Body of pancreas (tissue), 4 donors: Measurements from ENCODE around the gene MYL7. TPM values are rescaled to one million over a fixed set of nuclear protein-coding genes. Genes with fewer than 3 reads are reported as not detected.

Experiments used
- ATAC-seq: fragments of 150-250 bp; one replicate; pipeline ENCODE4 v1.9.1; 2016
- DNase-seq, 4 donors: peaks; one replicate each; pipeline ENCODE4 v3.0.0-alpha.2; 2019
- H3K27ac ChIP-seq, 4 donors: fragments of 200-600 bp; sonication (generic); 1 replicate in 3 of 4; 2 replicates in 1 of 4; pipeline versions ENCODE4 v1.5.1 to v1.6.1; 2016 to 2019; ENCODE audit warnings: mild to moderate bottlenecking in 1 of 4, mixed read lengths in 1 of 4, moderate library complexity in 1 of 4
- H3K27me3 ChIP-seq, 2 donors: fragments of 200-600 bp; sonication (generic); one replicate each; pipeline ENCODE4 v1.6.0; 2016; ENCODE audit warnings: mild to moderate bottlenecking in 1 of 2
- H3K36me3 ChIP-seq, 2 donors: fragments of 200-600 bp; sonication (generic); replicated peaks in 1 of 2; 2 replicates each; pipeline ENCODE4 v1.5.1; 2016; ENCODE audit warnings: low read depth in 2 of 2; ENCODE audit not compliant: insufficient read depth in 1 of 2
- H3K4me1 ChIP-seq: fragments of 200-600 bp; sonication (generic); one replicate; pipeline ENCODE4 v1.6.0; 2016
- H3K4me3 ChIP-seq, 2 donors: fragments of 200-600 bp; sonication (generic); 1 replicate in 1 of 2; 2 replicates in 1 of 2; pipeline ENCODE4 v1.5.1; 2016 to 2019
- H3K9me3 ChIP-seq, 3 donors: fragments of 200-600 bp; sonication (generic); 1 replicate in 2 of 3; 2 replicates in 1 of 3; pipeline ENCODE4 v1.5.1; 2016
- CTCF ChIP-seq, 7 experiments: fragments of 450-650 bp in 4 of 7; fragments of 200-600 bp in 3 of 7; sonication (generic) in 3 of 7; IDR thresholded peaks; one replicate each; pipeline ENCODE4 v1.5.1; 2016 to 2019; ENCODE audit warnings: antibody characterized with exemption in 7 of 7
- POLR2A ChIP-seq, 3 donors: fragments of 450-650 bp; IDR thresholded peaks; one replicate each; pipeline ENCODE4 v1.6.1; 2016; ENCODE audit warnings: antibody characterized with exemption in 3 of 3, mild to moderate bottlenecking in 2 of 3
- WGBS, 2 donors: methylation state at CpG; one replicate each; pipeline ENCODE4 v1.1.5; 2017; 5-methylcytosine and 5-hydroxymethylcytosine counted together
- intact Hi-C: fragments of 100-400 bp; cut with DNase I; formaldehyde crosslinking; loops from one replicate; pipeline ENCODE4 v1.15.1; 2023
- total RNA-seq, 2 donors: library from RNA; depleted of rRNA; stranded (reverse); fragments of >200 nt; gene quantifications; one replicate each; pipeline ENCODE4 v1.1.0, GENCODE V29; 2016

Gene MYL7
- total RNA-seq, 2 donors from 2014 or later, result not detected

GRCh38 chr7:44116789-44117666, 24.1 kb downstream of the MYL7 start:
- no peak for TF ChIP-seq POLR2A (IDR thresholded peaks at IDR 0.05)
- TF ChIP-seq CTCF (IDR thresholded peaks at IDR 0.05), result no peak
- no peaks in the 10 kb centered on the region for H3K27me3 ChIP-seq
- peaks cover 39% of the 10 kb centered on the region for H3K4me1 ChIP-seq
- 89 to 93% methylated on average over 8 to 21 of the region's 25 CpGs for WGBS, 2 donors
- no peaks in the 10 kb centered on the region for H3K9me3 ChIP-seq
- H3K36me3 ChIP-seq, result no peaks in the 10 kb centered on the region
- no peak for DNase-seq
- intact Hi-C loops, result no loop called here
- no peak overlapping the region for H3K4me3 ChIP-seq
- ATAC-seq, result no peak
- no peak overlapping the region for H3K27ac ChIP-seq

GRCh38 chr7:44116087-44116788, 24.9 kb downstream of the MYL7 start:
- DNase-seq (no peak), ATAC-seq (no peak)
- H3K4me1 ChIP-seq, result peaks cover 33% of the 10 kb centered on the region
- no peak for TF ChIP-seq CTCF (IDR thresholded peaks at IDR 0.05)
- no peak for TF ChIP-seq POLR2A (IDR thresholded peaks at IDR 0.05)
- H3K27me3 ChIP-seq, result no peaks in the 10 kb centered on the region
- WGBS, 2 donors, result 80 to 83% methylated on average over 10 to 12 of the region's 17 CpGs
- H3K9me3 ChIP-seq, result no peaks in the 10 kb centered on the region
- no peak overlapping the region for H3K27ac ChIP-seq
- no peak overlapping the region for H3K4me3 ChIP-seq
- intact Hi-C loops, result no loop called here
- no peaks in the 10 kb centered on the region for H3K36me3 ChIP-seq

GRCh38 chr7:44114586-44115310, 26.4 kb downstream of the MYL7 start:
- 14 to 72% methylated on average over 1 to 12 of the region's 12 CpGs for WGBS, 2 donors
- ATAC-seq (peak; percentile 43), DNase-seq (peak; percentile 36 to 75 (median 48))
- Histone ChIP-seq H3K4me1 (peaks cover 28% of the 10 kb centered on the region), H3K4me3 (no peak overlapping the region), H3K9me3 (no peaks in the 10 kb centered on the region), H3K27ac (no peak overlapping the region), H3K27me3 (no peaks in the 10 kb centered on the region), H3K36me3 (no peaks in the 10 kb centered on the region)
- TF ChIP-seq CTCF (IDR thresholded peaks at IDR 0.05), result no peak
- no peak for TF ChIP-seq POLR2A (IDR thresholded peaks at IDR 0.05)
- intact Hi-C loops, result no loop called here

GRCh38 chr7:44113764-44114354, 27.3 kb downstream of the MYL7 start:
- H3K9me3 ChIP-seq, result no peaks in the 10 kb centered on the region
- ATAC-seq (no peak), DNase-seq (no peak)
- TF ChIP-seq CTCF (IDR thresholded peaks at IDR 0.05), result no peak
- no peak for TF ChIP-seq POLR2A (IDR thresholded peaks at IDR 0.05)
- H3K36me3 ChIP-seq, result no peaks in the 10 kb centered on the region
- no peak overlapping the region for H3K4me3 ChIP-seq
- intact Hi-C loops, result no loop called here
- H3K4me1 ChIP-seq, result peaks cover 21% of the 10 kb centered on the region
- H3K27ac ChIP-seq, result no peak overlapping the region
- H3K27me3 ChIP-seq, result no peaks in the 10 kb centered on the region
- WGBS, 2 donors, result 91 to 100% methylated on average over 5 to 16 of the region's 24 CpGs
